Endothelial cell of umbilical vein (primary cell): Measurements from ENCODE around the gene PTPMT1. TPM values are rescaled to one million over a fixed set of nuclear protein-coding genes. Genes with fewer than 3 reads are reported as not detected.

Experiments used
- BruUV-seq: library from RNA; stranded (reverse); fragments of 400-500 nt; replicated peaks from 2 replicates; lab custom pipeline; 2021; lab: Mats Ljungman, UMichigan
- CTCF ChIA-PET: fragments of 300-600, 350-600 bp; sonication (Branson Sonifier 250); formaldehyde crosslinking; loops from one replicate; lab custom pipeline; 2021; ENCODE audit warnings: antibody characterized with exemption, inconsistent platforms; lab: Charles Lee
- POLR2A ChIA-PET: fragments of 300-600, 350-600 bp; sonication (Branson Sonifier 250); formaldehyde crosslinking; loops from one replicate; lab custom pipeline; 2021; ENCODE audit warnings: antibody characterized with exemption, inconsistent platforms; lab: Charles Lee
- DNase-seq: peaks from one replicate; pipeline ENCODE4 v3.0.0-alpha.2; 2011; ENCODE audit warnings: low read depth, low spot score
- FAIRE-seq: peaks from 2 replicates; lab custom pipeline; 2011; peaks lifted over from hg19 to GRCh38; lab: Jason Lieb, UNC
- H2AFZ ChIP-seq: 2 replicates; pipeline ENCODE4 v1.6.0; 2012; ENCODE audit warnings: low read depth, low read length, control low read depth, inconsistent platforms
- H3K27ac ChIP-seq: 2 replicates; pipeline ENCODE4 v1.5.1; 2011; ENCODE audit warnings: low read depth, mild to moderate bottlenecking, control low read depth, low read length, moderate library complexity; ENCODE audit not compliant: insufficient read depth
- H3K27me3 ChIP-seq, 2 experiments: 2 replicates each; pipeline versions ENCODE4 v1.6.0 to v1.6.1; 2011; ENCODE audit warnings: low read length in 2 of 2, mixed read lengths in 1 of 2; ENCODE audit not compliant: control insufficient read depth in 2 of 2, insufficient read depth in 2 of 2
- H3K36me3 ChIP-seq, 2 experiments: 2 replicates in 1 of 2; 3 replicates in 1 of 2; pipeline ENCODE4 v1.5.1; 2011; ENCODE audit warnings: low read length in 2 of 2, mild to moderate bottlenecking in 1 of 2, moderate library complexity in 1 of 2; ENCODE audit not compliant: control insufficient read depth in 2 of 2, insufficient read depth in 2 of 2; ENCODE audit errors: extremely low read depth in 1 of 2
- H3K4me1 ChIP-seq: 3 replicates; pipeline ENCODE4 v1.5.1; 2011; ENCODE audit warnings: mild to moderate bottlenecking, low read length; ENCODE audit not compliant: control insufficient read depth, insufficient read depth; ENCODE audit errors: extremely low read depth
- H3K4me2 ChIP-seq: 2 replicates; pipeline ENCODE4 v1.6.1; 2011; ENCODE audit warnings: low read length, control low read depth, mixed read lengths; ENCODE audit not compliant: insufficient read depth
- H3K4me3 ChIP-seq, 3 experiments: fragments of 200-600 bp in 1 of 3; sonication (generic), shearing (Covaris generic) in 1 of 3; replicated peaks in 1 of 3; 2 replicates each; pipeline ENCODE4 v1.5.1; 2011 to 2016; ENCODE audit warnings: control low read depth in 3 of 3, low read length in 3 of 3, mild to moderate bottlenecking in 2 of 3, inconsistent platforms in 1 of 3, low read depth in 1 of 3, moderate library complexity in 1 of 3; ENCODE audit not compliant: insufficient read depth in 1 of 3
- H3K79me2 ChIP-seq: 2 replicates; pipeline ENCODE4 v1.6.0; 2012; ENCODE audit warnings: low read length, inconsistent platforms; ENCODE audit not compliant: control insufficient read depth, insufficient read depth
- H3K9ac ChIP-seq: replicated peaks from 2 replicates; pipeline ENCODE3; 2011; ENCODE audit warnings: low read length, control low read depth; ENCODE audit not compliant: insufficient read depth; ENCODE audit errors: extremely low read depth
- H3K9me1 ChIP-seq: replicated peaks from 3 replicates; pipeline ENCODE4 v1.6.0; 2011; ENCODE audit warnings: mild to moderate bottlenecking, low read length; ENCODE audit not compliant: control insufficient read depth, insufficient read depth; ENCODE audit errors: extremely low read depth
- H3K9me3 ChIP-seq: replicated peaks from 2 replicates; pipeline ENCODE4 v1.5.1; 2012; ENCODE audit warnings: low read length, inconsistent platforms; ENCODE audit not compliant: control insufficient read depth, insufficient read depth
- H4K20me1 ChIP-seq: replicated peaks from 2 replicates; pipeline ENCODE3; 2011; ENCODE audit warnings: mild to moderate bottlenecking, low read length; ENCODE audit not compliant: control insufficient read depth, insufficient read depth; ENCODE audit errors: extremely low read depth
- EZH2 ChIP-seq: IDR thresholded peaks from 2 replicates; pipeline ENCODE4 v1.6.1; 2012; ENCODE audit warnings: borderline replicate concordance, low read depth, mild to moderate bottlenecking, moderate library complexity, low read length, inconsistent platforms; ENCODE audit not compliant: severe bottlenecking
- FOS ChIP-seq: IDR thresholded peaks from 2 replicates; pipeline ENCODE4 v1.6.1; 2011; ENCODE audit warnings: mild to moderate bottlenecking, low read length, moderate library complexity, borderline replicate concordance; ENCODE audit not compliant: insufficient read depth
- GATA2 ChIP-seq: IDR thresholded peaks from 2 replicates; pipeline ENCODE4 v1.7.0; 2011; ENCODE audit warnings: low read depth, mild to moderate bottlenecking, moderate library complexity, mixed read lengths, low read length; ENCODE audit not compliant: insufficient read length, insufficient read depth
- JUN ChIP-seq: IDR thresholded peaks from 2 replicates; pipeline ENCODE4 v1.6.1; 2011; ENCODE audit warnings: borderline replicate concordance, low read depth; ENCODE audit not compliant: insufficient read length, insufficient read depth
- MYC ChIP-seq: IDR thresholded peaks from one replicate; pipeline ENCODE4 v1.6.1; 2011; ENCODE audit warnings: mild to moderate bottlenecking, low read depth, low read length
- POLR2A ChIP-seq: IDR thresholded peaks from 2 replicates; pipeline ENCODE4 v1.6.1; 2012; ENCODE audit warnings: low read depth, mild to moderate bottlenecking, control low read depth, low read length
- POLR2AphosphoS5 ChIP-seq: IDR thresholded peaks from 2 replicates; pipeline ENCODE4 v1.6.1; 2012; ENCODE audit warnings: low read depth, mild to moderate bottlenecking, control low read depth, low read length, moderate library complexity; ENCODE audit not compliant: insufficient read depth
- dilution Hi-C: fragments of 300-500 bp; cut with MboI; formaldehyde crosslinking; loops from one replicate; pipeline ENCODE4 v1.15.0; 2019; ENCODE audit warnings: low sequenced_read_pairs; ENCODE audit not compliant: extremely low pct_ligation_motif_present
- intact Hi-C: fragments of 100-400 bp; cut with micrococcal nuclease; formaldehyde crosslinking; loops from one replicate; pipeline ENCODE4 v1.10.0; 2022
- polyA plus RNA-seq, 4 experiments: library from polyadenylated mRNA; depleted of rRNA in 3 of 4; stranded (reverse) in 3 of 4; unstranded in 1 of 4; fragments of >200 nt; gene quantifications; 2 replicates each; pipeline versions ENCODE4 v1.2.1 to v1.2.3, GENCODE V29; 2011 to 2012; ENCODE audit warnings: missing spikeins in 1 of 4
- total RNA-seq: library from RNA; stranded (reverse); gene quantifications from 2 replicates; pipeline ENCODE4 v1.2.3, GENCODE V29; 2021
- TF ChIP-seq, protein P1 (sequence below), 2 donors: IDR thresholded peaks; 1 replicate in 1 of 2; 2 replicates in 1 of 2; pipeline ENCODE4 v1.5.1; 2011; ENCODE audit warnings: low read length in 2 of 2, mild to moderate bottlenecking in 2 of 2, moderate library complexity in 2 of 2, control low read depth in 1 of 2, inconsistent platforms in 1 of 2, low read depth in 1 of 2; ENCODE audit not compliant: insufficient read depth in 1 of 2; ENCODE audit errors: extremely low read depth in 1 of 2
- TF ChIP-seq, protein P2 (sequence below): IDR thresholded peaks from 2 replicates; pipeline ENCODE4 v1.6.1; 2011; ENCODE audit not compliant: insufficient read depth, insufficient read length

Gene PTPMT1
- total and polyA plus RNA-seq, 2 donors (not counting 3 experiments of a cell fraction or from before 2014, with no cell fraction given) = 44.6 to 83.1 TPM

GRCh38 chr11:47531666-47532065, 33.7 kb upstream of the PTPMT1 start:
- CTCF ChIA-PET = interaction anchor here (1.5 kb wide), 1 partner anchor 20 kb away, joined by 4 read pairs; no protein-coding TSS in a partner anchor
- BruUV-seq = no TSS peak
- Histone ChIP-seq H3K27me3 (no peaks in the 10 kb centered on the region), H3K4me3 (no peak overlapping the region), H3K36me3 (no peaks in the 10 kb centered on the region), H3K79me2 (peaks cover 99% of the 10 kb centered on the region), H3K4me1 (no peaks in the 10 kb centered on the region), H3K9me3 (no peaks in the 10 kb centered on the region), H3K9ac (no peak overlapping the region), H3K27ac (no peak overlapping the region), H2AFZ (no peak overlapping the region), H3K9me1 (no peaks in the 10 kb centered on the region), H4K20me1 (peaks cover 10% of the 10 kb centered on the region), H3K4me2 (no peak overlapping the region)
- DNase-seq (no peak), FAIRE-seq (no peak)
- TF ChIP-seq, protein P1, sequence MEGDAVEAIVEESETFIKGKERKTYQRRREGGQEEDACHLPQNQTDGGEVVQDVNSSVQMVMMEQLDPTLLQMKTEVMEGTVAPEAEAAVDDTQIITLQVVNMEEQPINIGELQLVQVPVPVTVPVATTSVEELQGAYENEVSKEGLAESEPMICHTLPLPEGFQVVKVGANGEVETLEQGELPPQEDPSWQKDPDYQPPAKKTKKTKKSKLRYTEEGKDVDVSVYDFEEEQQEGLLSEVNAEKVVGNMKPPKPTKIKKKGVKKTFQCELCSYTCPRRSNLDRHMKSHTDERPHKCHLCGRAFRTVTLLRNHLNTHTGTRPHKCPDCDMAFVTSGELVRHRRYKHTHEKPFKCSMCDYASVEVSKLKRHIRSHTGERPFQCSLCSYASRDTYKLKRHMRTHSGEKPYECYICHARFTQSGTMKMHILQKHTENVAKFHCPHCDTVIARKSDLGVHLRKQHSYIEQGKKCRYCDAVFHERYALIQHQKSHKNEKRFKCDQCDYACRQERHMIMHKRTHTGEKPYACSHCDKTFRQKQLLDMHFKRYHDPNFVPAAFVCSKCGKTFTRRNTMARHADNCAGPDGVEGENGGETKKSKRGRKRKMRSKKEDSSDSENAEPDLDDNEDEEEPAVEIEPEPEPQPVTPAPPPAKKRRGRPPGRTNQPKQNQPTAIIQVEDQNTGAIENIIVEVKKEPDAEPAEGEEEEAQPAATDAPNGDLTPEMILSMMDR (IDR thresholded peaks at IDR 0.05; ENCODE audit: extremely low read depth in 1 of 2, insufficient read depth in 1 of 2, low read depth in 1 of 2, low read length in 2 of 2) = no peak
- TF ChIP-seq, protein P2, sequence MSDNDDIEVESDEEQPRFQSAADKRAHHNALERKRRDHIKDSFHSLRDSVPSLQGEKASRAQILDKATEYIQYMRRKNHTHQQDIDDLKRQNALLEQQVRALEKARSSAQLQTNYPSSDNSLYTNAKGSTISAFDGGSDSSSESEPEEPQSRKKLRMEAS = no peak
- POLR2A ChIA-PET = no interaction called here
- intact Hi-C loops (no loop called here), dilution Hi-C loops (no loop called here)

- POLR2A ChIA-PET = no interaction called here
- no peak overlapping the region for H3K9ac ChIP-seq
- DNase-seq = no peak
Observed at GRCh38 chr11:47532597-47533213, 32.7 kb upstream of the PTPMT1 start.

More at GRCh38 chr11:47532597-47533213, 32.7 kb upstream of the PTPMT1 start:
- no peak for TF ChIP-seq GATA2
- TF ChIP-seq, protein P1 (IDR thresholded peaks at IDR 0.05; ENCODE audit: extremely low read depth in 1 of 2, insufficient read depth in 1 of 2, low read depth in 1 of 2, low read length in 2 of 2) = no peak
- TF ChIP-seq POLR2A = no peak
- TF ChIP-seq EZH2 = no peak
- TF ChIP-seq, protein P2 = no peak
- no peak for TF ChIP-seq FOS
- no peak for TF ChIP-seq JUN
- TF ChIP-seq POLR2AphosphoS5 = no peak
- TF ChIP-seq MYC = no peak
- Histone ChIP-seq H3K9me1 (no peaks in the 10 kb centered on the region), H3K4me2 (no peak overlapping the region), H3K4me3 (no peak overlapping the region), H3K27ac (no peak overlapping the region), H2AFZ (no peak overlapping the region), H3K27me3 (no peaks in the 10 kb centered on the region), H3K4me1 (no peaks in the 10 kb centered on the region), H3K9me3 (no peaks in the 10 kb centered on the region), H3K79me2 (peaks cover 100% of the 10 kb centered on the region), H4K20me1 (peaks cover 10% of the 10 kb centered on the region), H3K36me3 (no peaks in the 10 kb centered on the region)
- BruUV-seq = no TSS peak
- FAIRE-seq = no peak
- intact Hi-C loops (no loop called here), dilution Hi-C loops (no loop called here)
- CTCF ChIA-PET = interaction anchor here (1.0 to 1.5 kb wide), 2 partner anchors 8 to 19 kb away, joined by 3 to 4 read pairs; no protein-coding TSS in a partner anchor
